Epidermal melanocyte (primary cell): ENCODE results near the gene IDH3B.

Experiments
- DNase-seq: peaks from one replicate; pipeline ENCODE4 v3.0.0; 2011; ENCODE audit warnings: low spot score; ENCODE audit not compliant: insufficient read length

Gene IDH3B

GRCh38 chr20:2658414-2659354 is 5.3 kb downstream of the IDH3B start:
- no peak for DNase-seq

GRCh38 chr20:2657674-2658073 is 6.3 kb downstream of the IDH3B start:
- DNase-seq = no peak

DNA sequence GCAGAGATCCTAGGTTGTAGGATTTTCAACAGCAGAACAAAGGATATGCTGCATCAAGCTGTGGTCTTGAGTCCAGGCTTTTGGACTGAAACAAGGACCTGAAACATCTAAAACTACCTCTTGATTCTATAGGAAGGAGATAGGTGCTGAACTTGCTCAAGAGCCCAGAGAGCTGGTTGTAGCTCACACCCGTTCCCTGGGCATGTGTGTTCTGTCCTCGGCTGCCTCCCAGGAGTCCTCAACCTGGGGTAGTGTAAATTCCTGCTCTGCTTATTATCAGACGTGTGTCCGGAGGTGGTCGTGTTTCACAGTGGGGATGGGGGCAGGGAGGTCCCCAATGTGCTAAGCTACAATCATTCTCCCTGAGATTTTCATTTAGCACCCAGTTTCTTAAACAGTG is 6.8 kb downstream of the IDH3B start:
- DNase-seq = no peak

- DNase-seq = no peak
These were observed 7.4 kb downstream of the IDH3B start for GRCh38 chr20:2656471-2657117.

GRCh38 chr20:2655331-2656116 is 8.5 kb downstream of the IDH3B start:
- no peak for DNase-seq

DNA sequence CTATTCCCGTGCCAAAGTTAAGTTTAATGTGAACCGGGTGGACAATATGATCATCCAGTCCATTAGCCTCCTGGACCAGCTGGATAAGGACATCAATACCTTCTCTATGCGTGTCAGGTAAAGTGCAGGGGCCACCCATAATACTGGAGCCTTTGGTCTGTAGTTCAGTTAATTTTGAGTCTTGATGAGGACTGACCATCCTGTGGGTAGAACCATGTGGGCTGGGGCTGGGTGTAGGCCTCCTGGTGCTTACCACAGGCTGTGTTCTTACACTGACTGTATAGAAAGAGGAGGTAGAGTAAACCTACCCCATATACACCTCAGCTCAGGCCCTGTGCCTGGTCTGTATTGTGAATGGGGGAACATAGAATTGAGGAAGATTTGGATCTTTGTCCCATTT is 9.2 kb downstream of the IDH3B start:
- DNase-seq = no peak

DNA sequence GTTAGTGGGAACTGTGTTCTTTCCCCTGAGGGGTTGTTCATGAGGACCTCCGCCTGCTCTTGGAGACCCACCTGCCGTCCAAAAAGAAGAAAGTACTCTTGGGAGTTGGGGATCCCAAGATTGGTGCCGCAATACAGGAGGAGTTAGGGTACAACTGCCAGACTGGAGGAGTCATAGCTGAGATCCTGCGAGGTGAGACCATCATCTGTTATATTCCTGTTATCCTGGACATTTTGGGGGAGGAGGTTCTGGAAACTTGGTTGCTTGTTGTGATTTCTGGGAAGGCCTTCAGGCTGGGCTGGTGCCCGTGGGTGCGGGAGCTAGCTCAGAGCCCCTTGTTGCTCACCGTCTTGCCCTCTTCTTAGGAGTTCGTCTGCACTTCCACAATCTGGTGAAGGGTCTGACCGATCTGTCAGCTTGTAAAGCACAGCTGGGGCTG is 9.6 kb downstream of the IDH3B start:
- no peak for DNase-seq

GRCh38 chr20:2653556-2654383 is 10.2 kb downstream of the IDH3B start:
- DNase-seq = no peak

GRCh38 chr20:2652724-2653555 is 11.1 kb downstream of the IDH3B start:
- no peak for DNase-seq

DNA sequence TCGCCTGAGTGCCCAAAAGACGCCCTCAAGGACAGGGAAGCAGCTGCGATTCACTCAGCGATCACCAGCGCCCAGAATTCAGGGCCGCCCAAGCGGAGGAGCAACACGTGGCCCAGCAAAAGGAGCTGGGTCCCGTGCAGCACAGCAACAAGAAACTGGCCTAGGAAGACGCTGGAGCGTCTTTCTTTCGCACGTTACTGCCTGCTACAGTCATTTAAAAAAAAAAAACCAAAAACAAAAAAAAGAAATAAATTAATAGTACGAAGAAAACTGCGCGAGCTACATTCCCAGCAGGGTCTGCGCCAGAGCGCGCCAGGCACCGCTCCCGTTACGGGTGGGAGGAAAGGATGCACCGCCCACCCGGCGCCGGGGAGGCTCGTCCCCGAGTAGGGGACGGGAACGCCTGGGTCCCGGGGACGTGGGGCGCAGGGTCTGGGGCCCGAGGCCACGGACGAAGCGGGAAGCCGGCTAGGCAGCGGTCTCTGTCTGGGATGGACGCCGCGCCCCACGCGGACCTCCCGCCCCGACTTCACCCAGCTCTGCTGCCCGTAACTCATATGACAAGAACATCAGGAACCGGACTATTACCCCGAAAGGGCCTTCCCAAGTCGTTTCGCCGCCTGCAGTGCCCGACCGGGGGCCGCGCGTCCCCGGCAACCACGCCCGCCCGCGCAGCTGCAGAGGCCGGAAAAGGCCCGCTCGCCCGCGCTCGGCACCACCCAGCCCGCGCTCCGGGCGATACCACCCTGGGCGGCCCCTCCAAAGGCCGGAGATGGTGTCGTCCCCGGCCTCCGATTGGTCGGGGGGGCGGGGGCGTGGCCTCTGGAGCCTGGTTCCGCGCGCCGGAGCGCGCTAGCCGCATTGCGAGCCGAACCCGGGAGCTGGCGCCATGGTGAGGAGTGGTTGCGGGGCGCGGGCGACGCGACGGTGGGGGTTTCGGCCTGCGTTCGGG is 12.0 kb downstream of the IDH3B start, which contains the start of gene NOP56:
Gene NOP56 (plus strand): TSS at position 861 of the 952 bp plus-strand sequence. CDS start 29 bp downstream, at position 890.
- DNase-seq = peak; percentile 74

DNA sequence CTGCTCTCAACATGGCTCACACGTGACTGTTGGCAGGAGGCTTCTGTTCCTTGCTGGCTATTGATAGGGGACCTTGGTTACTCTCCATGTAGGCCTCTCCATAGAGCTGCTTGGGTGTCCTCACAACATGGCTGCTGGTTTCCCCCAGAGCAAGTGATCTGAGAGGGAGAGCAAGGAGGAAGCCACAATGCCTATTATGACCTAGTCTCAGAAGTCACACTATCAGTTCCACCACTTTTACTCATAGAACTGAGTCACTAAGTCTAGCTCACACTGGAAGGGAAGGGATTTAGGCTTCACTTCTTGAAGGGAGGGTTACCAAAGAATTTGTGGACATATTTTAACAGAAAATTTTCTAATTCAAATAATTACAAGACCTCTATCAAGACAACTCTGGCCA is 20.3 kb downstream of the IDH3B start:
- no peak for DNase-seq

GRCh38 chr20:2640899-2641298 is 23.1 kb downstream of the IDH3B start:
- no peak for DNase-seq

GRCh38 chr20:2640260-2640659 is 23.8 kb downstream of the IDH3B start:
- no peak for DNase-seq

- DNase-seq = no peak
These were observed 26.8 kb downstream of the IDH3B start for GRCh38 chr20:2637246-2637645.

GRCh38 chr20:2633381-2633780 is 30.6 kb downstream of the IDH3B start:
- DNase-seq = no peak

GRCh38 chr20:2631228-2631627 is 32.8 kb downstream of the IDH3B start:
- no peak for DNase-seq

- no peak for DNase-seq
These were observed 37.0 kb downstream of the IDH3B start for GRCh38 chr20:2626853-2627541.

GRCh38 chr20:2625062-2625461 is 39.0 kb downstream of the IDH3B start:
- DNase-seq = no peak
